ENCODE data around the gene ALOXE3. TPM values are rescaled to one million over a fixed set of nuclear protein-coding genes. Genes with fewer than 3 reads are reported as not detected.

ALOXE3 gene
- total and polyA plus RNA-seq, 4 donors = not detected

DNA sequence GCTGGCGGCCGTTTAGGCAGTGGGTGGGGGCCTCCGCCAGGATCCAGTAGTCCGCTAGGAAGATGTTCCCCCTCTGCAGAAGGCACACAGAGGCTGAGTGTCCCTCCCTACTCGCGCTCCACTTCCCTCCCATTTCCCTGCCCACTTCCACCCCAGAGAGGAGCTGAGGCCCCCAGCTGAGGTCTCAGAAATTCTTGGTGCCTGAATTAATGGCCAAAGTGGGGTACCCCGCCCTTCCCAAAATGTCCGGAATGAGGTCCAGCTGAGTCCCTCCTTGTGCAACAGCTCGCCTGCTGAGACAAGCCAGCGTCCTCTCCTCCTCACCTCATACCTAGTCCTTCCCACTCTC, 7.9 kb downstream of the ALOXE3 start:
- H3K27me3 ChIP-seq (ENCODE audit: control insufficient read depth in 4 of 4, insufficient read depth in 4 of 4, low read length in 3 of 4) = peaks cover 2 to 12% (median 6%) of the 10 kb centered on the region in 4 donors
- 24% methylated on average over 10 of the region's 10 CpGs for WGBS

More for the DNA sequence above, 7.9 kb downstream of the ALOXE3 start:
- peaks cover 3 to 8% (median 5%) of the 10 kb centered on the region in 4 donors for H3K4me1 ChIP-seq (ENCODE audit: control insufficient read depth in 4 of 4, insufficient read depth in 4 of 4, low read length in 3 of 4)
- H3K4me3 ChIP-seq (ENCODE audit: low read depth in 1 of 3, low read length in 3 of 3) = no peak overlapping the region
- no peak for DNase-seq (ENCODE audit: low spot score)
- H3K36me3 ChIP-seq (ENCODE audit: control insufficient read depth in 4 of 4, insufficient read depth in 3 of 4, low read depth in 1 of 4, low read length in 3 of 4) = no peaks in the 10 kb centered on the region
- TF ChIP-seq HNF4A (conservative IDR thresholded peaks at IDR 0.05) (no peak), YY1 (IDR thresholded peaks at IDR 0.05) (no peak), NR2F2 (IDR thresholded peaks at IDR 0.05) (no peak), EGR1 (IDR thresholded peaks at IDR 0.05; ENCODE audit: low read depth in 2 of 2) (no peak), RAD21 (IDR thresholded peaks at IDR 0.05) (no peak), REST (IDR thresholded peaks at IDR 0.05) (no peak), FOXA1 (IDR thresholded peaks at IDR 0.05) (no peak), SP1 (IDR thresholded peaks at IDR 0.05) (no peak), GABPA (IDR thresholded peaks at IDR 0.05 in 1 of 2, conservative IDR thresholded peaks at IDR 0.05 in 1 of 2) (no peak), FOXA2 (IDR thresholded peaks at IDR 0.05) (no peak), CTCF (IDR thresholded peaks at IDR 0.05; ENCODE audit: low read depth, low read length, missing input control) (no peak), JUND (IDR thresholded peaks at IDR 0.05) (no peak)
- TF ChIP-seq, protein P1, sequence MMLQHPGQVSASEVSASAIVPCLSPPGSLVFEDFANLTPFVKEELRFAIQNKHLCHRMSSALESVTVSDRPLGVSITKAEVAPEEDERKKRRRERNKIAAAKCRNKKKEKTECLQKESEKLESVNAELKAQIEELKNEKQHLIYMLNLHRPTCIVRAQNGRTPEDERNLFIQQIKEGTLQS (IDR thresholded peaks at IDR 0.05) = no peak
- TF ChIP-seq, protein P2, sequence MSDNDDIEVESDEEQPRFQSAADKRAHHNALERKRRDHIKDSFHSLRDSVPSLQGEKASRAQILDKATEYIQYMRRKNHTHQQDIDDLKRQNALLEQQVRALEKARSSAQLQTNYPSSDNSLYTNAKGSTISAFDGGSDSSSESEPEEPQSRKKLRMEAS (IDR thresholded peaks at IDR 0.05) = no peak
- TF ChIP-seq, protein P3, sequence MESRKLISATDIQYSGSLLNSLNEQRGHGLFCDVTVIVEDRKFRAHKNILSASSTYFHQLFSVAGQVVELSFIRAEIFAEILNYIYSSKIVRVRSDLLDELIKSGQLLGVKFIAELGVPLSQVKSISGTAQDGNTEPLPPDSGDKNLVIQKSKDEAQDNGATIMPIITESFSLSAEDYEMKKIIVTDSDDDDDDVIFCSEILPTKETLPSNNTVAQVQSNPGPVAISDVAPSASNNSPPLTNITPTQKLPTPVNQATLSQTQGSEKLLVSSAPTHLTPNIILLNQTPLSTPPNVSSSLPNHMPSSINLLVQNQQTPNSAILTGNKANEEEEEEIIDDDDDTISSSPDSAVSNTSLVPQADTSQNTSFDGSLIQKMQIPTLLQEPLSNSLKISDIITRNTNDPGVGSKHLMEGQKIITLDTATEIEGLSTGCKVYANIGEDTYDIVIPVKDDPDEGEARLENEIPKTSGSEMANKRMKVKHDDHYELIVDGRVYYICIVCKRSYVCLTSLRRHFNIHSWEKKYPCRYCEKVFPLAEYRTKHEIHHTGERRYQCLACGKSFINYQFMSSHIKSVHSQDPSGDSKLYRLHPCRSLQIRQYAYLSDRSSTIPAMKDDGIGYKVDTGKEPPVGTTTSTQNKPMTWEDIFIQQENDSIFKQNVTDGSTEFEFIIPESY (IDR thresholded peaks at IDR 0.05) = no peak
- no peak overlapping the region for H3K27ac ChIP-seq (ENCODE audit: low read depth in 1 of 2, low read length in 2 of 2)
- no peak overlapping the region for H3K9ac ChIP-seq (ENCODE audit: low read depth in 1 of 2, low read length in 2 of 2)
- H3K9me3 ChIP-seq (ENCODE audit: control insufficient read depth in 4 of 4, low read length in 3 of 4) = no peaks in the 10 kb centered on the region

Measured in liver (tissue), 9 donors.